Neural cell (in vitro differentiated cells): ENCODE data around the gene LMO2. TPM values are rescaled to one million over a fixed set of nuclear protein-coding genes. Genes with fewer than 3 reads are reported as not detected.

Experiments used
- H2AFZ ChIP-seq: fragments of 200-600, 300-800 bp; sonication (generic), shearing (Covaris generic); 2 replicates; pipeline ENCODE4 v1.6.0; 2014; ENCODE audit warnings: low read depth, mild to moderate bottlenecking, antibody characterized with exemption, low read length, moderate library complexity
- H3F3A ChIP-seq: fragments of 200-600 bp; shearing (Covaris generic); 2 replicates; pipeline ENCODE4 v1.6.1; 2016; ENCODE audit warnings: mild to moderate bottlenecking, moderate library complexity, mixed read lengths, antibody characterized with exemption, low read length; ENCODE audit not compliant: insufficient read depth, poor library complexity, severe bottlenecking
- H3K27ac ChIP-seq: fragments of 200-600, 300-800 bp; sonication (generic), shearing (Covaris generic); 2 replicates; pipeline ENCODE4 v1.5.1; 2014; ENCODE audit warnings: mild to moderate bottlenecking, low read length, moderate library complexity
- H3K27me3 ChIP-seq: fragments of 300-800, 200-600 bp; sonication (generic), shearing (Covaris generic); 2 replicates; pipeline ENCODE4 v1.6.0; 2014; ENCODE audit warnings: mild to moderate bottlenecking, low read depth, low read length, moderate library complexity; ENCODE audit not compliant: insufficient read depth
- H3K36me3 ChIP-seq: fragments of 300-800, 200-600 bp; sonication (generic), shearing (Covaris generic); 2 replicates; pipeline ENCODE4 v1.5.1; 2014; ENCODE audit warnings: mild to moderate bottlenecking, antibody characterized with exemption, low read length, moderate library complexity; ENCODE audit not compliant: insufficient read depth
- H3K4me2 ChIP-seq: fragments of 300-800, 200-600 bp; sonication (generic), shearing (Covaris generic); 2 replicates; pipeline ENCODE4 v1.6.0; 2014; ENCODE audit warnings: mild to moderate bottlenecking, low read length
- H3K4me3 ChIP-seq: fragments of 300-800, 200-600 bp; sonication (generic), shearing (Covaris generic); 2 replicates; pipeline ENCODE4 v1.5.1; 2014; ENCODE audit warnings: mild to moderate bottlenecking, low read length, moderate library complexity
- H3K79me2 ChIP-seq: fragments of 200-600 bp; shearing (Covaris generic); replicated peaks from 2 replicates; pipeline ENCODE4 v1.6.0; 2014; ENCODE audit warnings: mild to moderate bottlenecking, low read length, moderate library complexity; ENCODE audit not compliant: insufficient read depth
- H3K9ac ChIP-seq: fragments of 300-800, 200-600 bp; sonication (generic), shearing (Covaris generic); 2 replicates; pipeline ENCODE4 v1.6.1; 2016; ENCODE audit warnings: mild to moderate bottlenecking, low read length, mixed read lengths
- H3K9me2 ChIP-seq: fragments of 200-600 bp; shearing (Covaris generic); 2 replicates; pipeline ENCODE4 v1.6.1; 2016; ENCODE audit warnings: mild to moderate bottlenecking, low read length, mixed read lengths; ENCODE audit not compliant: insufficient read depth
- H3K9me3 ChIP-seq: fragments of 200-600, 300-800 bp; sonication (generic), shearing (Covaris generic); 2 replicates; pipeline ENCODE4 v1.6.1; 2016; ENCODE audit warnings: mild to moderate bottlenecking, mixed run types, low read length, moderate library complexity, mixed read lengths
- H4K20me1 ChIP-seq: fragments of 200-600 bp; shearing (Covaris generic); 2 replicates; pipeline ENCODE4 v1.6.1; 2016; ENCODE audit warnings: mild to moderate bottlenecking, mixed run types; ENCODE audit not compliant: insufficient read depth
- EP300 ChIP-seq: fragments of 450-650 bp; conservative IDR thresholded peaks from 2 replicates; pipeline ENCODE4 v1.6.1; 2014; ENCODE audit warnings: antibody characterized with exemption, mild to moderate bottlenecking, moderate library complexity; ENCODE audit not compliant: poor library complexity, severe bottlenecking
- EZH2 ChIP-seq: fragments of 200-600, 300-800 bp; shearing (Covaris generic), sonication (generic); IDR thresholded peaks from 2 replicates; pipeline ENCODE4 v1.6.1; 2014; ENCODE audit warnings: antibody characterized with exemption, low read length, borderline replicate concordance, mild to moderate bottlenecking; ENCODE audit not compliant: insufficient read depth, poor library complexity, severe bottlenecking
- MXI1 ChIP-seq: fragments of 450-650 bp; conservative IDR thresholded peaks from 2 replicates; pipeline ENCODE4 v1.6.1; 2014; ENCODE audit warnings: antibody characterized with exemption, mild to moderate bottlenecking; ENCODE audit not compliant: poor library complexity, severe bottlenecking
- POLR2AphosphoS5 ChIP-seq: IDR thresholded peaks from 2 replicates; pipeline ENCODE4 v1.6.1; 2012
- RAD21 ChIP-seq: fragments of 450-650 bp; conservative IDR thresholded peaks from 2 replicates; pipeline ENCODE4 v1.6.1; 2014; ENCODE audit warnings: antibody characterized with exemption, mild to moderate bottlenecking, moderate library complexity
- SMC3 ChIP-seq: fragments of 450-650 bp; conservative IDR thresholded peaks from 2 replicates; pipeline ENCODE4 v1.6.1; 2014; ENCODE audit warnings: antibody characterized with exemption, mild to moderate bottlenecking, moderate library complexity; ENCODE audit not compliant: poor library complexity
- TAF1 ChIP-seq: IDR thresholded peaks from 2 replicates; pipeline ENCODE4 v1.6.1; 2012; ENCODE audit warnings: low read depth
- polyA plus RNA-seq: library from polyadenylated mRNA; depleted of rRNA; stranded (reverse); fragments of >200 nt; gene quantifications from 2 replicates; pipeline ENCODE4 v1.2.3, GENCODE V29; 2014
- TF ChIP-seq, protein P1 (sequence below): IDR thresholded peaks from 2 replicates; pipeline ENCODE4 v1.6.1; 2012; ENCODE audit warnings: borderline replicate concordance
- TF ChIP-seq, protein P2 (sequence below): fragments of 450-650 bp; IDR thresholded peaks from 2 replicates; pipeline ENCODE4 v1.5.1; 2014; ENCODE audit warnings: antibody characterized with exemption, mild to moderate bottlenecking, moderate library complexity; ENCODE audit not compliant: poor library complexity, severe bottlenecking

Gene LMO2
- polyA plus RNA-seq, 1 donor from 2014 or later: 33.2 TPM

DNA sequence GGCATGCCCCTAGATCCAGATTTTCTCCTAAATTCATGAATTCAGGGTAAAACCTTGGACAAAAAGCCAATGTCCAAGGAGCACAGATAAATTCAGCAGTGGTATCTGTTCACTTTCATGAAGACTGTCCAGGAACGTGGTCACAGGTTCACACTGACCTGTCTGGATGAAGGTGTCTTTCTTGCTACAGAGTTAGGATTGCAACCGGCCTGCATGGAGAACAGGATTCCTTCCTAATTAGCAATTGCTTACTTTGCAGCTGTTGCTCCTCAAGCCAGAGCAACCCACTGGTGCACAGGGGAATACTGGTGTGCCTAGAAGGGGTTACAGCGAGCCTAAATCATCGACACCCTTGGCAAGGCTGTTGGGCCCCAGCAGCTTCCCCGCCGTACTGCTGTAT lies 47.6 kb downstream of the LMO2 start:
- Histone ChIP-seq H3K9me2 (no peaks in the 10 kb centered on the region), H3F3A (no peaks in the 10 kb centered on the region), H3K79me2 (no peaks in the 10 kb centered on the region), H3K4me2 (no peak overlapping the region), H3K9me3 (no peaks in the 10 kb centered on the region), H3K9ac (no peak overlapping the region), H3K36me3 (no peaks in the 10 kb centered on the region), H3K27ac (no peak overlapping the region), H2AFZ (no peak overlapping the region), H3K27me3 (no peaks in the 10 kb centered on the region), H3K4me3 (no peak overlapping the region), H4K20me1 (no peaks in the 10 kb centered on the region)
- TF ChIP-seq POLR2AphosphoS5: no peak
- TF ChIP-seq, protein P1, sequence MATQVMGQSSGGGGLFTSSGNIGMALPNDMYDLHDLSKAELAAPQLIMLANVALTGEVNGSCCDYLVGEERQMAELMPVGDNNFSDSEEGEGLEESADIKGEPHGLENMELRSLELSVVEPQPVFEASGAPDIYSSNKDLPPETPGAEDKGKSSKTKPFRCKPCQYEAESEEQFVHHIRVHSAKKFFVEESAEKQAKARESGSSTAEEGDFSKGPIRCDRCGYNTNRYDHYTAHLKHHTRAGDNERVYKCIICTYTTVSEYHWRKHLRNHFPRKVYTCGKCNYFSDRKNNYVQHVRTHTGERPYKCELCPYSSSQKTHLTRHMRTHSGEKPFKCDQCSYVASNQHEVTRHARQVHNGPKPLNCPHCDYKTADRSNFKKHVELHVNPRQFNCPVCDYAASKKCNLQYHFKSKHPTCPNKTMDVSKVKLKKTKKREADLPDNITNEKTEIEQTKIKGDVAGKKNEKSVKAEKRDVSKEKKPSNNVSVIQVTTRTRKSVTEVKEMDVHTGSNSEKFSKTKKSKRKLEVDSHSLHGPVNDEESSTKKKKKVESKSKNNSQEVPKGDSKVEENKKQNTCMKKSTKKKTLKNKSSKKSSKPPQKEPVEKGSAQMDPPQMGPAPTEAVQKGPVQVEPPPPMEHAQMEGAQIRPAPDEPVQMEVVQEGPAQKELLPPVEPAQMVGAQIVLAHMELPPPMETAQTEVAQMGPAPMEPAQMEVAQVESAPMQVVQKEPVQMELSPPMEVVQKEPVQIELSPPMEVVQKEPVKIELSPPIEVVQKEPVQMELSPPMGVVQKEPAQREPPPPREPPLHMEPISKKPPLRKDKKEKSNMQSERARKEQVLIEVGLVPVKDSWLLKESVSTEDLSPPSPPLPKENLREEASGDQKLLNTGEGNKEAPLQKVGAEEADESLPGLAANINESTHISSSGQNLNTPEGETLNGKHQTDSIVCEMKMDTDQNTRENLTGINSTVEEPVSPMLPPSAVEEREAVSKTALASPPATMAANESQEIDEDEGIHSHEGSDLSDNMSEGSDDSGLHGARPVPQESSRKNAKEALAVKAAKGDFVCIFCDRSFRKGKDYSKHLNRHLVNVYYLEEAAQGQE: no peak
- TF ChIP-seq EP300: no peak

DNA sequence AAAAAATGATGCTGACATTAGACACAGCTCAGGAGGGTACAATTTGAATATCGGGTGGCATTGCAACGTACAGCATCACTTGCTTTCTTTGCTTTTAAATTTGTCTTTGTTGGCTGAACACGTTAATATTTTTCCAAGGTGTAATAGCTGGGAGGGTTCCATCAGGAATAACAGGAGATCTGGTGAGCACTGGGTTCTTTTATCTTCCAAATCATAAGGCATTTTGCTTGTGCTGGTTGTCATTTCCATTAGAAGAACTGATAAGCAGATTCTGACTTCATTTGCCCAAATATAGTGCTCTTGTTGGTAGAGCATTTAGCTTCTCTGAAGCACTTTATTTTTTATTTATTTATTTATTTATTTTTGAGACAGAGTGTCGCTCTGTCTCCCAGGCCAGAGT lies 48.9 kb downstream of the LMO2 start:
- H3K9ac ChIP-seq: no peak overlapping the region
- H4K20me1 ChIP-seq: no peaks in the 10 kb centered on the region
- no peaks in the 10 kb centered on the region for H3K27me3 ChIP-seq
- H3K9me3 ChIP-seq: no peaks in the 10 kb centered on the region
- no peak for TF ChIP-seq POLR2AphosphoS5
- TF ChIP-seq, protein P2, sequence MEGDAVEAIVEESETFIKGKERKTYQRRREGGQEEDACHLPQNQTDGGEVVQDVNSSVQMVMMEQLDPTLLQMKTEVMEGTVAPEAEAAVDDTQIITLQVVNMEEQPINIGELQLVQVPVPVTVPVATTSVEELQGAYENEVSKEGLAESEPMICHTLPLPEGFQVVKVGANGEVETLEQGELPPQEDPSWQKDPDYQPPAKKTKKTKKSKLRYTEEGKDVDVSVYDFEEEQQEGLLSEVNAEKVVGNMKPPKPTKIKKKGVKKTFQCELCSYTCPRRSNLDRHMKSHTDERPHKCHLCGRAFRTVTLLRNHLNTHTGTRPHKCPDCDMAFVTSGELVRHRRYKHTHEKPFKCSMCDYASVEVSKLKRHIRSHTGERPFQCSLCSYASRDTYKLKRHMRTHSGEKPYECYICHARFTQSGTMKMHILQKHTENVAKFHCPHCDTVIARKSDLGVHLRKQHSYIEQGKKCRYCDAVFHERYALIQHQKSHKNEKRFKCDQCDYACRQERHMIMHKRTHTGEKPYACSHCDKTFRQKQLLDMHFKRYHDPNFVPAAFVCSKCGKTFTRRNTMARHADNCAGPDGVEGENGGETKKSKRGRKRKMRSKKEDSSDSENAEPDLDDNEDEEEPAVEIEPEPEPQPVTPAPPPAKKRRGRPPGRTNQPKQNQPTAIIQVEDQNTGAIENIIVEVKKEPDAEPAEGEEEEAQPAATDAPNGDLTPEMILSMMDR: no peak
- TF ChIP-seq TAF1: no peak
- TF ChIP-seq MXI1: no peak
- no peak for TF ChIP-seq EP300
- TF ChIP-seq SMC3: no peak
- TF ChIP-seq, protein P1: no peak
- no peak for TF ChIP-seq RAD21
- TF ChIP-seq EZH2: no peak
- no peaks in the 10 kb centered on the region for H3K79me2 ChIP-seq
- H3K36me3 ChIP-seq: no peaks in the 10 kb centered on the region
- H2AFZ ChIP-seq: no peak overlapping the region
- H3F3A ChIP-seq: no peaks in the 10 kb centered on the region
- H3K27ac ChIP-seq: no peak overlapping the region
- H3K9me2 ChIP-seq: no peaks in the 10 kb centered on the region
- H3K4me2 ChIP-seq: no peak overlapping the region
- H3K4me3 ChIP-seq: no peak overlapping the region
